ENCODE results near the gene SBK2. TPM values are rescaled to one million over a fixed set of nuclear protein-coding genes. Genes with fewer than 3 reads are reported as not detected.

The SBK2 gene
- total RNA-seq, 1 donor from 2014 or later = 0.17 TPM

DNA sequence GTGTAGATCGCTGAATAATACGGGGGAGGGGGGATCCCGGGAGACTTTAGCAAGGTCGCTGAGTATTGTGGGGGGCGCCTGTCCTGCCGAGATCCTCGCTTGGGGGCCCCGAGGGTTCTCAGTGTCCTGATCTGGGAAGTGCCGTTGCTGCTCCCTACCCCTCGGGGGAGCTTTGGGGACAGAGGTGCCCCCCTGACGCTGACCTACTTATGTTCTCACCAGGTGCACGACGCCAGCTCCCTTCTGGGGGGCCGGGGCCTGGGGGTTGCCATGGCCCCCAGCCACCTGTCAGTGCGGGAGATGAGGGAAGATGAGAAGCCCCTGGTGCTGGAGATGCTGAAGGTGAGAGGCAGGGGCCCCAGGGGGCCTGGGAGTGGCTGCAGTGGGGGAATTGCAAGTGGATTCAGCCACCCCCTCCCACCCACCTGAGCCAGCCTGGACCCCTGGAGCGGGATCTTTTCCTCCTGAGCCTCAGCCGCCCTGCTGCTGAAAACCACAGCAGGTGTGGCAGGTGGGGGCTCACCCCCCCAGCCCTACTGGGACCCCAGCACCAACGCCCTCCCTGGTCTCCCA is 51.4 kb downstream of the SBK2 start:
- Histone ChIP-seq H3K36me3 (ENCODE audit: control insufficient read depth, insufficient read depth, low read length) (peaks cover 1% of the 10 kb centered on the region), H3K27me3 (ENCODE audit: control insufficient read depth, insufficient read depth, low read length) (no peaks in the 10 kb centered on the region), H3K4me3 (ENCODE audit: low read depth, low read length) (peak overlapping the region; percentile 79)
- DNase-seq (ENCODE audit: low read depth) = no peak
- TF ChIP-seq, protein P1, sequence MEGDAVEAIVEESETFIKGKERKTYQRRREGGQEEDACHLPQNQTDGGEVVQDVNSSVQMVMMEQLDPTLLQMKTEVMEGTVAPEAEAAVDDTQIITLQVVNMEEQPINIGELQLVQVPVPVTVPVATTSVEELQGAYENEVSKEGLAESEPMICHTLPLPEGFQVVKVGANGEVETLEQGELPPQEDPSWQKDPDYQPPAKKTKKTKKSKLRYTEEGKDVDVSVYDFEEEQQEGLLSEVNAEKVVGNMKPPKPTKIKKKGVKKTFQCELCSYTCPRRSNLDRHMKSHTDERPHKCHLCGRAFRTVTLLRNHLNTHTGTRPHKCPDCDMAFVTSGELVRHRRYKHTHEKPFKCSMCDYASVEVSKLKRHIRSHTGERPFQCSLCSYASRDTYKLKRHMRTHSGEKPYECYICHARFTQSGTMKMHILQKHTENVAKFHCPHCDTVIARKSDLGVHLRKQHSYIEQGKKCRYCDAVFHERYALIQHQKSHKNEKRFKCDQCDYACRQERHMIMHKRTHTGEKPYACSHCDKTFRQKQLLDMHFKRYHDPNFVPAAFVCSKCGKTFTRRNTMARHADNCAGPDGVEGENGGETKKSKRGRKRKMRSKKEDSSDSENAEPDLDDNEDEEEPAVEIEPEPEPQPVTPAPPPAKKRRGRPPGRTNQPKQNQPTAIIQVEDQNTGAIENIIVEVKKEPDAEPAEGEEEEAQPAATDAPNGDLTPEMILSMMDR (IDR thresholded peaks at IDR 0.05; ENCODE audit: insufficient read depth, low read length, poor library complexity, severe bottlenecking) = no peak

DNA sequence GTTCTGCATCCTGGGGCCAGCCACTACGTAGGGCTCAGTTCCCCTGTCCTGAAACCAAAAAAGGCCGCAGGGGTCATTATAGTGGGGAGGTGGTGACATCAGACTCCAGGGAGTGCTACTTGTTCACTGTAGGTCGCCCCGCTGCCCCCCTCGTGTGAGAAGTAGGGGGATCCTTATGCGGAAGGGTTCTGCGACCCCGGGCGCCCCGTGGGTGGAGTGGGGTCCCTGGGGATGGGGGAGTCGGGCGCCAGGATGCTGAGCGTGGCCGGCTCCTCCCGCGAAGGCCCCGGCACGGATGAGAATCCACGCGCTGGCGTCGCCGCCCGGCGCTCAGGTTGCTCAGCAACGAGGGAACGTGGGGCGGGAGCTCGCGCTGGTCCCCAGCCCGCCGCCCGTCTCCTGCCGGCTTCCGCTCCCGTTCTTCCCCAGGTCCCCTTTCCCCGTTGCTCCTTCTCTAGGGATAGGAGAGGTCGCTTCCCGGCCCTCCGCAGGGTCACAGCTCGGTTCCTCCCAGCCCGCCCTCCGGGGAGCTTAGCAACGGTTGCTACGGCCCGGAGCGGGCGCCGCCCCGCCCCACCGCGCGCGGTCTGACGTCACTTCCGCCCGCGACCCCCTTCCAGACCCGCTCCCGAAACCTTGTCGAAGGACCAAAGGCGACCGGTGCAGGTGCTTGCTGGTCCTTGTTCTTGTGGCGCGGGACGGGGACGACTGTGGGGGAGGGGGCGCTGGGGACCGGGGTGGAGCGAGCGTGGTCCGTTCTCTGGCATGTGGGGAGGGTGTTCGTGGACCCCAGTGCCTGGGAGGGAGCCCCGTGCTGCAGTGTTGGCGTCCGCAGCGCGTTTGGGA is 52.1 kb downstream of the SBK2 start, which contains the start of gene NAT14:
Gene NAT14, plus strand, starts transcription at position 596 of the 846 bp plus-strand sequence. CDS start 521 bp downstream, outside the sequence.
- TF ChIP-seq, protein P1 (IDR thresholded peaks at IDR 0.05; ENCODE audit: insufficient read depth, low read length, poor library complexity, severe bottlenecking) = no peak
- Histone ChIP-seq H3K27me3 (ENCODE audit: control insufficient read depth, insufficient read depth, low read length) (no peaks in the 10 kb centered on the region), H3K4me3 (ENCODE audit: low read depth, low read length) (peak within 1 kb of the TSS; percentile 79), H3K36me3 (ENCODE audit: control insufficient read depth, insufficient read depth, low read length) (peaks cover 1% of the 10 kb centered on the region)
- DNase-seq (ENCODE audit: low read depth) = no peak

DNA sequence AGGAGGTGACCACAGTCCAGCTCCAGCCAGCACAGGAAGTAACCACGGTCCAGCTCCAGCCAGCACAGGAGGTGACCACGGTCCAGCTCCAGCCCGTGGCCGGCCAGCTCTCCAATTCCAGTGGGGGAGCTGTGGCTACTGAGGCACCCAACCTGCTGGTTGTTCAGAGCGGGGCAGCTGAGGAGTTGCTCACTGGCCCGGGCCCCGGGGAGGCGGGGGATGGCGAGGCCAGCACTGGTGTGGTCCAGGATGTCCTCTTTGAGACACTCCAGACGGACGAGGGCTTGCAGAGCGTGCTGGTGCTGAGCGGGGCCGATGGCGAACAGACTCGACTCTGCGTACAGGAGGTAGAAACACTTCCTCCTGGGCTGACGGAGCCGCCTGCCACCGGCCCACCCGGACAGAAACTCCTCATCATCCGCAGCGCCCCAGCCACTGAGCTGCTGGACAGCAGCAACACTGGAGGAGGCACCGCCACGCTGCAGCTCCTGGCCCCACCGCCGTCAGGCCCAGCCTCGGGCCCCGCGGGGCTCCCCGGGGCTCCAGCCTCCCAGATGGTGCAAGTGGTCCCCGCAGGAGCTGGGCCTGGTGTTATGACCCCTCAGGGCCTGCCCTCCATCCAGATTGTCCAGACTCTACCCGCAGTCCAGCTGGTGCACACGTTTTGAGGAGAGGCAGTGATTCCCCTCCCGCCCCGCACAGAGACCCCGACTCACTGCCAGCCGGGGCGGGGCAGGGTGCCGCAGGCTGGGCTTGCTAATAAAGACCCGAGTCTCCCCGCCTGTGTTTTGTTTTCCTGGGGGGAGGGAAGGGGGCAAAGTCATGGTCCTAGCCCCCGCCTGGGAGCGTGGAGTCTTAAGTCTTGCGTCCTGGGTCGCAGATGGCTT is 53.0 kb downstream of the SBK2 start:
- Histone ChIP-seq H3K36me3 (ENCODE audit: control insufficient read depth, insufficient read depth, low read length) (peaks cover 1% of the 10 kb centered on the region), H3K27me3 (ENCODE audit: control insufficient read depth, insufficient read depth, low read length) (no peaks in the 10 kb centered on the region), H3K4me3 (ENCODE audit: low read depth, low read length) (peak overlapping the region; percentile 79)
- TF ChIP-seq, protein P1 (IDR thresholded peaks at IDR 0.05; ENCODE audit: insufficient read depth, low read length, poor library complexity, severe bottlenecking) = no peak
- DNase-seq (ENCODE audit: low read depth) = no peak

DNA sequence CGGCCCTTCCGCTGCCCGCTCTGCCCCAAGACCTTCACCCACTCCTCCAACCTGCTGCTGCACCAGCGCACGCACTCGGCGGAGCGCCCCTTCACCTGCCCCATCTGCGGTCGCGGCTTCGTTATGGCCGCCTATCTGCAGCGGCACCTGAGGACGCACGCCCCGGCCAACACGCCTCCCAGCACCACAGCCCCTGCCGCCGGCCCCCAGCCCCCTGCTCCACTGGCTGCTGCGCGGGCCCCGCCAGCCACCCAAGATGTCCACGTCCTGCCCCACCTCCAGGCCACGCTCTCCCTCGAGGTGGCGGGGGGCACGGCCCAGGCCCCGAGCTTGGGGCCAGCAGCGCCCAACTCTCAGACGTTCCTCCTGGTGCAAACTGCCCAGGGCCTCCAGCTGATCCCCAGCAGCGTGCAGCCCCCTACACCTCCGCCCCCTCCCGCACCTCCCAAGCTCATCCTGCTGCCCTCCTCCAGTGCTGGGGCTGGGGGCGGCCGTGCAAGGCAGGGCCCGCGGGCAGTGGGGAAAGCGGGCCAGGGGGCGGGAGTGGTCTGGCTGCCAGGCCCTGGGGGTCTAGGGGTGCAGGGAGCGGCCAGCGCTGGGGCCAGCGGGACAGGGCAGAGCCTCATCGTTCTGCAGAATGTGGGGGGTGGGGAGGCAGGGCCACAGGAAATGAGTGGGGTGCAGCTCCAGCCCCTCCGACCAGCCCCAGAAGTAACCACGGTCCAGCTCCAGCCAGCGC is 53.8 kb downstream of the SBK2 start:
- TF ChIP-seq, protein P1 (IDR thresholded peaks at IDR 0.05; ENCODE audit: insufficient read depth, low read length, poor library complexity, severe bottlenecking) = no peak
- H3K4me3 ChIP-seq (ENCODE audit: low read depth, low read length) = no peak overlapping the region
- H3K36me3 ChIP-seq (ENCODE audit: control insufficient read depth, insufficient read depth, low read length) = peaks cover 1% of the 10 kb centered on the region
- H3K27me3 ChIP-seq (ENCODE audit: control insufficient read depth, insufficient read depth, low read length) = no peaks in the 10 kb centered on the region
- DNase-seq (ENCODE audit: low read depth) = no peak

DNA sequence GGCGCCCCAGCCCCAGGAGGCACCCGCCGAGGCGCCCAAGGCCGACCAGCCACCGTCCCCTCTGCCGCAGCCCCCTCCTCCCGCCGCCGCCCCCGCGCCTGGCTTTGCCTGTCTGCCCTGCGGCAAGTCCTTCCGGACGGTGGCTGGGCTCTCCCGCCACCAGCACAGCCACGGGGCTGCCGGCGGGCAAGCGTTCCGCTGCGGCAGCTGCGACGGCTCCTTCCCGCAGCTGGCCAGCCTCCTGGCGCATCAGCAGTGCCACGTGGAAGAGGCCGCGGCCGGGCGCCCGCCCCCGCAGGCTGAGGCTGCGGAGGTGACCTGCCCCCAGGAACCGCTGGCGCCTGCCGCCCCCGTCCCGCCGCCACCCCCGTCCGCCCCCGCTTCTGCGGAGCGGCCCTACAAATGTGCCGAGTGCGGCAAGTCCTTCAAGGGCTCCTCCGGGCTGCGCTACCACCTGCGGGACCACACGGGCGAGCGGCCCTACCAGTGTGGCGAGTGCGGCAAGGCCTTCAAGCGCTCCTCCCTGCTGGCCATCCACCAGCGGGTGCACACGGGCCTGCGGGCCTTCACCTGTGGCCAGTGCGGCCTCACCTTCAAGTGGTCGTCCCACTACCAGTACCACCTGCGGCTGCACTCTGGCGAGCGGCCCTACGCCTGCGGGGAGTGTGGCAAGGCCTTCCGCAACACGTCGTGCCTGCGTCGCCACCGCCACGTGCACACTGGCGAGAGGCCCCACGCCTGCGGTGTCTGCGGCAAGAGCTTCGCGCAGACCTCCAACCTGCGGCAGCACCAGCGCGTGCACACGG is 54.6 kb downstream of the SBK2 start:
- Histone ChIP-seq H3K36me3 (ENCODE audit: control insufficient read depth, insufficient read depth, low read length) (peaks cover 1% of the 10 kb centered on the region), H3K27me3 (ENCODE audit: control insufficient read depth, insufficient read depth, low read length) (no peaks in the 10 kb centered on the region), H3K4me3 (ENCODE audit: low read depth, low read length) (no peak overlapping the region)
- TF ChIP-seq, protein P1 (IDR thresholded peaks at IDR 0.05; ENCODE audit: insufficient read depth, low read length, poor library complexity, severe bottlenecking) = no peak
- DNase-seq (ENCODE audit: low read depth) = no peak

Measured in kidney epithelial cell (primary cell).